Loucy (cell line): Measurements from ENCODE around the gene CFAP73.

Experiments
- CTCF ChIP-seq: fragments of 200-600 bp; sonication (generic); conservative IDR thresholded peaks from 2 replicates; pipeline ENCODE4 v1.5.1; 2014; ENCODE audit warnings: mild to moderate bottlenecking, antibody characterized with exemption, low read length
- EZH2phosphoT487 ChIP-seq: fragments of 200-600 bp; IDR thresholded peaks from 2 replicates; pipeline ENCODE4 v1.6.1; 2018; ENCODE audit warnings: antibody characterized with exemption, mild to moderate bottlenecking, moderate library complexity, borderline replicate concordance

GRCh38 chr12:113116875-113117274, 32.6 kb upstream of the CFAP73 start:
- TF ChIP-seq CTCF (no peak), EZH2phosphoT487 (no peak)
